Immature natural killer cell (primary cell): ENCODE measurements around the gene TADA2B. TPM values are rescaled to one million over a fixed set of nuclear protein-coding genes. Genes with fewer than 3 reads are reported as not detected.

Experiments used
- polyA plus RNA-seq, 3 donors: library from polyadenylated mRNA; unstranded; fragments of 300-500 nt; fragmentation: Illumina TruSeq; gene quantifications; one replicate each; pipeline ENCODE4 v1.2.3, GENCODE V29; 2021

TADA2B gene
- polyA plus RNA-seq, 3 donors from 2014 or later = 2.1 to 3.9 (median 3.0) TPM

Other genes starting within 250 kb of the TADA2B start
- 10 to 100 TPM; 25.6 to 39.8 (median 26.6) TPM for gene TBC1D14, start 133.5 kb upstream of the TADA2B start, polyA plus RNA-seq
- 10 to 100 TPM; 40.4 to 58.9 (median 41.8) TPM for gene GRPEL1, start 24.7 kb downstream of the TADA2B start, polyA plus RNA-seq
- under 1 TPM in 2 of 3 donors, not detected in 1; 0.04 to 0.16 TPM for gene SORCS2, start 149.2 kb downstream of the TADA2B start, polyA plus RNA-seq